Mammary epithelial cell (primary cell): Measurements from ENCODE around the gene LGALS1.

ENCODE experiments used
- EZH2 ChIP-seq: IDR thresholded peaks from 2 replicates; pipeline ENCODE4 v1.6.1; 2012; ENCODE audit warnings: low read length, inconsistent platforms, borderline replicate concordance
- TF ChIP-seq, protein P1 (sequence below), 2 donors: IDR thresholded peaks in 1 of 2; conservative IDR thresholded peaks in 1 of 2; 2 replicates each; pipeline ENCODE4 v1.5.1; 2011 to 2012; ENCODE audit warnings: inconsistent platforms in 2 of 2, low read length in 2 of 2, mild to moderate bottlenecking in 2 of 2, control low read depth in 1 of 2, low read depth in 1 of 2; ENCODE audit not compliant: insufficient read depth in 1 of 2; ENCODE audit errors: extremely low read depth in 1 of 2

DNA sequence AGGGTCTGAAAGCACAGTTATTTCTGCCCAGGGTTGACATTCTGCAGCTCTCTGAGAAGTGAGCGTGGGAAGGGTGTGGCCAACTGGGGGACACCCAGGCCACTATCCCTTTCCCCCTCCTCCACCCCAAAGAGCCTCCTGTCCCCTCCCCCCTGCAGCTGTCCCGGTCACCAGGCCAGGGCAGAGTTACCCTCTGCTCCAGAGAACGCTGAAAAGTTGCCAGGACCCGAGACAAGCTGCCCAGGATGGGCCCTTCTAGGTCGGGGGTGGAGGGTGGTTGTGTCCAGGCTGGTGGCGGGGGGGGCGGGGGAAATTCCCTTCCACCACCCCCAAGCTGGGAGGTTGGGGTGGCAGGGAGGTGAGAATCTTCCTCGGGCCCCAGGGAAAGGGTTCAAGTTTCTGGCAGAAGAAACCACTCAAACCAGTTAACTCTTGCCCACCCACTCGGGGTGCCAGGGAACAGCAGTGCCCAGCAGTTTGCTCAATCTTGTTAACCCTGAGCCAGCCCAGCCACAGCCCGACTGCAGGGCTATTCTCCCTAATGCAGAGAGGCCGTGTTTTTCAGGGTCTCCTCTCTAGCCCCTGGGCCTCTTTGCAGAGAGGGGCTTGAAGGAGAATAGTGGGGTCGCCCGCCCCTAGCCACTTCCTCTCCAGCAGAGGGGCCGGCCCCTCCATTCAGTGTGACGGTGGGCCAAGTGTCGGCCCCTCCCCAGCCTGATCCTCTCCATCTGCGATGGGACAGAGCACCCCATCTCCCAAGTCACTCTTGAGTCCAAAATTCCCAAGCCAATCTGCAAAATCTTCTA, 697 bp downstream of the LGALS1 start:
- TF ChIP-seq, protein P1, sequence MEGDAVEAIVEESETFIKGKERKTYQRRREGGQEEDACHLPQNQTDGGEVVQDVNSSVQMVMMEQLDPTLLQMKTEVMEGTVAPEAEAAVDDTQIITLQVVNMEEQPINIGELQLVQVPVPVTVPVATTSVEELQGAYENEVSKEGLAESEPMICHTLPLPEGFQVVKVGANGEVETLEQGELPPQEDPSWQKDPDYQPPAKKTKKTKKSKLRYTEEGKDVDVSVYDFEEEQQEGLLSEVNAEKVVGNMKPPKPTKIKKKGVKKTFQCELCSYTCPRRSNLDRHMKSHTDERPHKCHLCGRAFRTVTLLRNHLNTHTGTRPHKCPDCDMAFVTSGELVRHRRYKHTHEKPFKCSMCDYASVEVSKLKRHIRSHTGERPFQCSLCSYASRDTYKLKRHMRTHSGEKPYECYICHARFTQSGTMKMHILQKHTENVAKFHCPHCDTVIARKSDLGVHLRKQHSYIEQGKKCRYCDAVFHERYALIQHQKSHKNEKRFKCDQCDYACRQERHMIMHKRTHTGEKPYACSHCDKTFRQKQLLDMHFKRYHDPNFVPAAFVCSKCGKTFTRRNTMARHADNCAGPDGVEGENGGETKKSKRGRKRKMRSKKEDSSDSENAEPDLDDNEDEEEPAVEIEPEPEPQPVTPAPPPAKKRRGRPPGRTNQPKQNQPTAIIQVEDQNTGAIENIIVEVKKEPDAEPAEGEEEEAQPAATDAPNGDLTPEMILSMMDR (conservative IDR thresholded peaks at IDR 0.05 in 1 of 2, IDR thresholded peaks at IDR 0.05 in 1 of 2; ENCODE audit: extremely low read depth in 1 of 2, insufficient read depth in 1 of 2, low read depth in 1 of 2, low read length in 2 of 2), result no peak
- TF ChIP-seq EZH2, result no peak
